ENCODE measurements around the gene TCF20.

The TCF20 gene

GRCh38 chr22:42300259-42301076 lies 30.0 kb upstream of the TCF20 start:
- peak; percentile 27 for DNase-seq

- DNase-seq: peak; percentile 67
Measured at GRCh38 chr22:42299586-42300258, 29.3 kb upstream of the TCF20 start.

GRCh38 chr22:42298746-42299145 lies 28.3 kb upstream of the TCF20 start:
- DNase-seq: no peak

GRCh38 chr22:42297778-42298177 lies 27.3 kb upstream of the TCF20 start:
- no peak for DNase-seq

- DNase-seq: no peak
Measured at GRCh38 chr22:42296883-42297282, 26.4 kb upstream of the TCF20 start.

- DNase-seq: no peak
Measured at GRCh38 chr22:42296381-42296853, 26.0 kb upstream of the TCF20 start.

- DNase-seq: peak; percentile 36
Measured at GRCh38 chr22:42294034-42294985, 23.9 kb upstream of the TCF20 start.

- no peak for DNase-seq
Measured at GRCh38 chr22:42292732-42293520, 22.5 kb upstream of the TCF20 start.

- DNase-seq: no peak
Measured at GRCh38 chr22:42291287-42291686, 20.8 kb upstream of the TCF20 start.

- DNase-seq: no peak
Measured at GRCh38 chr22:42289671-42290541, 19.5 kb upstream of the TCF20 start.

GRCh38 chr22:42288791-42289190 lies 18.3 kb upstream of the TCF20 start:
- DNase-seq: no peak

- no peak for DNase-seq
Measured at GRCh38 chr22:42287174-42287890, 16.9 kb upstream of the TCF20 start.

GRCh38 chr22:42286205-42286604 lies 15.8 kb upstream of the TCF20 start:
- DNase-seq: no peak

GRCh38 chr22:42285604-42286003 lies 15.2 kb upstream of the TCF20 start:
- DNase-seq: no peak

- no peak for DNase-seq
Measured at GRCh38 chr22:42284643-42285181, 14.3 kb upstream of the TCF20 start.

- no peak for DNase-seq
Measured at GRCh38 chr22:42284202-42284591, 13.7 kb upstream of the TCF20 start.

GRCh38 chr22:42283278-42284201 lies 13.1 kb upstream of the TCF20 start:
- peak; percentile 41 for DNase-seq

- no peak for DNase-seq
Measured at GRCh38 chr22:42282943-42283277, 12.5 kb upstream of the TCF20 start.

All from T-helper 9 cell (primary cell).